Right ventricle myocardium inferior (tissue), 1 donor: ENCODE results near the gene PEAR1. TPM values are rescaled to one million over a fixed set of nuclear protein-coding genes. Genes with fewer than 3 reads are reported as not detected.

Source experiments
- ATAC-seq: fragments of 200-7000 bp; cut with Tn5 transposase; one replicate; pipeline ENCODE4 v1.9.1; 2020; ENCODE audit warnings: mild to moderate bottlenecking, moderate library complexity
- DNase-seq: peaks from one replicate; pipeline ENCODE4 v3.0.0; 2021; ENCODE audit errors: missing footprints
- intact Hi-C: fragments of 100-400 bp; cut with DNase I; formaldehyde crosslinking; loops from one replicate; pipeline ENCODE4 v1.11.0; 2022
- long read RNA-seq: library from polyadenylated mRNA; unstranded; transcript quantifications from one replicate; pipeline ENCODE4 v2.0.0, GENCODE V29; 2021
- total RNA-seq: library from RNA; stranded (reverse); fragmentation: NEBNext Ultra II Directional; extraction: Animal tissue kit (Norgen Biotek cat#: 25700); gene quantifications from one replicate; pipeline ENCODE4 v1.2.1, GENCODE V29; 2021
- donor health status: DM: no; HTN: yes; CAD: no; lungs with severe emphysema.

Gene PEAR1
- 8.1 TPM for total RNA-seq
- long read RNA-seq, partial matches to known transcripts: 4 of 6 reads
- long read RNA-seq, other reads (novel, unspliced or antisense): 2 of 6 reads

GRCh38 chr1:156893048-156893953, at the start of gene PEAR1:
Gene PEAR1, plus strand, starts transcription at chr1:156893718. Its CDS starts 10,209 bp downstream, at chr1:156903927.
- intact Hi-C loops: loop anchor here (5.0 to 10.0 kb wide), 2 partner anchors 182 to 206 kb away; no protein-coding TSS in a partner anchor
- ATAC-seq (peak; percentile 27), DNase-seq (peak; percentile 72)

GRCh38 chr1:156844102-156844501, 49.4 kb upstream of the PEAR1 start:
- ATAC-seq: no peak
- intact Hi-C loops: no loop called here
- DNase-seq: no peak

- intact Hi-C loops: no loop called here
- DNase-seq: no peak
- ATAC-seq: no peak
Measured at GRCh38 chr1:156844638-156845037, 48.9 kb upstream of the PEAR1 start.

GRCh38 chr1:156845055-156845952, 48.2 kb upstream of the PEAR1 start:
- ATAC-seq (no peak), DNase-seq (peak; percentile 68)
- intact Hi-C loops: no loop called here

GRCh38 chr1:156845953-156846545, 47.5 kb upstream of the PEAR1 start:
- intact Hi-C loops: no loop called here
- no peak for ATAC-seq
- DNase-seq: no peak

GRCh38 chr1:156846643-156847042, 46.9 kb upstream of the PEAR1 start:
- DNase-seq: no peak
- ATAC-seq: no peak

GRCh38 chr1:156847591-156848460, 45.7 kb upstream of the PEAR1 start:
- intact Hi-C loops: no loop called here
- ATAC-seq (no peak), DNase-seq (no peak)

More at GRCh38 chr1:156846643-156847042, 46.9 kb upstream of the PEAR1 start:
- intact Hi-C loops: no loop called here

- ATAC-seq (no peak), DNase-seq (no peak)
- intact Hi-C loops: no loop called here
Measured at GRCh38 chr1:156848461-156849150, 44.9 kb upstream of the PEAR1 start.

GRCh38 chr1:156849151-156849496, 44.4 kb upstream of the PEAR1 start:
- ATAC-seq: no peak
- intact Hi-C loops: no loop called here

GRCh38 chr1:156851779-156852417, 41.6 kb upstream of the PEAR1 start:
- ATAC-seq: peak; percentile 82
- intact Hi-C loops: no loop called here
- DNase-seq: peak; percentile 82

More at GRCh38 chr1:156849151-156849496, 44.4 kb upstream of the PEAR1 start:
- no peak for DNase-seq

GRCh38 chr1:156852418-156852874, 41.1 kb upstream of the PEAR1 start:
- DNase-seq (peak; percentile 87), ATAC-seq (peak; percentile 91)
- intact Hi-C loops: no loop called here

- intact Hi-C loops: no loop called here
- DNase-seq (no peak), ATAC-seq (no peak)
Measured at GRCh38 chr1:156853761-156854160, 39.8 kb upstream of the PEAR1 start.

- ATAC-seq (no peak), DNase-seq (no peak)
- intact Hi-C loops: no loop called here
Measured at GRCh38 chr1:156854634-156855033, 38.9 kb upstream of the PEAR1 start.

- ATAC-seq: no peak
- intact Hi-C loops: no loop called here
- no peak for DNase-seq
Measured at GRCh38 chr1:156856282-156856785, 37.2 kb upstream of the PEAR1 start.

- ATAC-seq (no peak), DNase-seq (no peak)
- intact Hi-C loops: no loop called here
Measured at GRCh38 chr1:156857532-156857931, 36.0 kb upstream of the PEAR1 start.

- no peak for DNase-seq
Measured at GRCh38 chr1:156858555-156858956, 35.0 kb upstream of the PEAR1 start.

More at GRCh38 chr1:156858555-156858956, 35.0 kb upstream of the PEAR1 start:
- intact Hi-C loops: no loop called here
- peak; percentile 51 for ATAC-seq
